SK-N-SH treated with all-trans-retinoic acid at 6 μM for 48 hours (cell line): ENCODE measurements around the gene GPR37L1.

Source experiments
- ARNTL ChIP-seq: fragments of 450-650 bp; formaldehyde crosslinking; IDR thresholded peaks from 2 replicates; pipeline ENCODE4 v1.5.0; 2020; ENCODE audit warnings: low read depth, mild to moderate bottlenecking, moderate library complexity, borderline replicate concordance
- CREB5 ChIP-seq: fragments of 250-450 bp; sonication (Bioruptor Pico); IDR thresholded peaks from 2 replicates; pipeline ENCODE4 v1.5.1; 2020; ENCODE audit warnings: low read depth, mild to moderate bottlenecking, moderate library complexity
- CSDC2 ChIP-seq: fragments of 250-450 bp; sonication (Bioruptor Pico); IDR thresholded peaks from 2 replicates; pipeline ENCODE4 v1.5.0; 2020; ENCODE audit warnings: mild to moderate bottlenecking, moderate library complexity
- ESRRG ChIP-seq: fragments of 250-450 bp; sonication (Bioruptor Pico); IDR thresholded peaks from 2 replicates; pipeline ENCODE4 v1.6.1; 2021; ENCODE audit warnings: mild to moderate bottlenecking
- GLIS3 ChIP-seq: fragments of 250-450 bp; sonication (Bioruptor Pico); IDR thresholded peaks from 2 replicates; pipeline ENCODE4 v1.5.0; 2020; ENCODE audit warnings: mild to moderate bottlenecking, moderate library complexity
- ISL1 ChIP-seq: fragments of 250-450 bp; sonication (Bioruptor Pico); IDR thresholded peaks from 2 replicates; pipeline ENCODE4 v2.1.2; 2022; ENCODE audit warnings: mild to moderate bottlenecking, moderate library complexity
- PPARA ChIP-seq: fragments of 250-450 bp; sonication (Bioruptor Pico); IDR thresholded peaks from 2 replicates; pipeline ENCODE4 v1.5.0; 2020; ENCODE audit warnings: mild to moderate bottlenecking, borderline replicate concordance
- RARB ChIP-seq: fragments of 250-450 bp; sonication (Bioruptor Pico); IDR thresholded peaks from 2 replicates; pipeline ENCODE4 v1.8.0; 2021; ENCODE audit warnings: mild to moderate bottlenecking, moderate library complexity
- SNAI2 ChIP-seq: fragments of 250-450 bp; sonication (Bioruptor Pico); IDR thresholded peaks from 2 replicates; pipeline ENCODE4 v1.5.0; 2020; ENCODE audit warnings: mild to moderate bottlenecking, moderate library complexity
- ZFP3 ChIP-seq: fragments of 250-450 bp; sonication (Bioruptor Pico); IDR thresholded peaks from 2 replicates; pipeline ENCODE4 v1.5.0; 2020; ENCODE audit warnings: mild to moderate bottlenecking, moderate library complexity
- ZFP30 ChIP-seq: fragments of 450-650 bp; formaldehyde crosslinking; IDR thresholded peaks from 2 replicates; pipeline ENCODE4 v1.5.0; 2022; ENCODE audit warnings: mild to moderate bottlenecking, moderate library complexity
- ZNF8 ChIP-seq: fragments of 450-650 bp; formaldehyde crosslinking; IDR thresholded peaks from 2 replicates; pipeline ENCODE4 v1.5.0; 2020; ENCODE audit warnings: mild to moderate bottlenecking, moderate library complexity
- TF ChIP-seq, protein P1 (sequence below): fragments of 250-450 bp; sonication (Bioruptor Pico); IDR thresholded peaks from 2 replicates; pipeline ENCODE4 v1.8.0; 2020; ENCODE audit warnings: mild to moderate bottlenecking, moderate library complexity, borderline replicate concordance

DNA sequence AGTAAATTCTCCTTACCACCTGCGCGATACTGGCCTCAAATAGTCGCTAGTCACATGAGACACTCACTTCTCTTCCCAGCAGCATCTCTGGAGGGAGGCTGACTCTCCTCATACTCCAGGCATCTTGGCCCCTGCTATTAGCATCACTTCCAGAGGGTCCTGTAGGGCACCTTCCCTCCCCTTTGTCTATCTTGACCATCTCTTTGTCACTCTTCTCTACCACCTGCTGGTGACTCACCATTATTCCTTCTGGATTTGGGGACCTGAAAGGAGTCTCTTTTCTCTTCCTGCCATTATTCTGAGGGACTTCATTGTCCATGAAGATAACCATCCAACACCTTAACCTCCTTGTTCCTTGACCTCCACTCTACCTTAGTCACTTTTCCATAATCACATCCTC is 31.7 kb upstream of the GPR37L1 start:
- no peak for TF ChIP-seq SNAI2
- no peak for TF ChIP-seq ZFP3 (CRISPR knock-in tag)
- no peak for TF ChIP-seq ZFP30 (CRISPR knock-in tag)
- TF ChIP-seq, protein P1, sequence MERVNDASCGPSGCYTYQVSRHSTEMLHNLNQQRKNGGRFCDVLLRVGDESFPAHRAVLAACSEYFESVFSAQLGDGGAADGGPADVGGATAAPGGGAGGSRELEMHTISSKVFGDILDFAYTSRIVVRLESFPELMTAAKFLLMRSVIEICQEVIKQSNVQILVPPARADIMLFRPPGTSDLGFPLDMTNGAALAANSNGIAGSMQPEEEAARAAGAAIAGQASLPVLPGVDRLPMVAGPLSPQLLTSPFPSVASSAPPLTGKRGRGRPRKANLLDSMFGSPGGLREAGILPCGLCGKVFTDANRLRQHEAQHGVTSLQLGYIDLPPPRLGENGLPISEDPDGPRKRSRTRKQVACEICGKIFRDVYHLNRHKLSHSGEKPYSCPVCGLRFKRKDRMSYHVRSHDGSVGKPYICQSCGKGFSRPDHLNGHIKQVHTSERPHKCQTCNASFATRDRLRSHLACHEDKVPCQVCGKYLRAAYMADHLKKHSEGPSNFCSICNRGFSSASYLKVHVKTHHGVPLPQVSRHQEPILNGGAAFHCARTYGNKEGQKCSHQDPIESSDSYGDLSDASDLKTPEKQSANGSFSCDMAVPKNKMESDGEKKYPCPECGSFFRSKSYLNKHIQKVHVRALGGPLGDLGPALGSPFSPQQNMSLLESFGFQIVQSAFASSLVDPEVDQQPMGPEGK (CRISPR knock-in tag): no peak
- no peak for TF ChIP-seq ESRRG
- TF ChIP-seq ISL1: no peak
- no peak for TF ChIP-seq GLIS3 (CRISPR knock-in tag)
- no peak for TF ChIP-seq CSDC2
- TF ChIP-seq CREB5 (CRISPR knock-in tag): no peak
- TF ChIP-seq ZNF8 (CRISPR knock-in tag): no peak
- no peak for TF ChIP-seq ARNTL
- TF ChIP-seq RARB (CRISPR knock-in tag): no peak
- no peak for TF ChIP-seq PPARA
